Measurements from ENCODE around the gene TBC1D8.

DNA sequence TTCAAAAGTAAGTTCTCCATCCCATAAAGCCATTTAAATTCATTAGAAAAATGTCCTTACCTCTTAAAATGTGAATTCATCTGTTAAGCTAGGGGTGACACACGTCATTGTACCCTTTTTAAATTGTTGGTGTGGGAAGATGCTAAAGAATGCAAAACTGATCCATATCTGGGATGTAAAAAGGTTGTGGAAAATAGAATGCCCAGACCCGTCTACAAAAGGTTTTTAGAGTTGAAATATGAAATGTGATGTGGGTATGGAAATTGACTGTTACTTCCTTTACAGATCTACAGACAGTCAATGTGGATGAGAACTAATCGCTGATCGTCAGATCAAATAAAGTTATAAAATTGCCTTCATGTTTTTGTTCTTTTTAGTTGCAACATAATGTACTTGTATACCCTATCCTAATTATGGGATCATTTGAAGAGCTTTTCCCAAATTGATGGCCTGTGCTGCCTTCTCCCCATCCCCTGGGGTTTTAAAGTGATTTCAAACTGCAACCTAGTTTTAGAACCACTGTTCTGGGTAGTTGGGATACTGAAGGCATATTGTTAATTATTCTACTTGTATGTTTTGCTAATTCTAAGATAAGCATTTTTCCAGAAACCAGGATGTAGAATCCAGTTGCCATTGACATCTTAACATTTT is 145.0 kb downstream of the TBC1D8 start:
- TF ChIP-seq RORA (CRISPR knock-in tag; IDR thresholded peaks at IDR 0.05) (no peak), WIZ (CRISPR knock-in tag; IDR thresholded peaks at IDR 0.05) (no peak)

Data from HepG2 (cell line).